Right atrium auricular region (tissue), 2 donors: ENCODE data around the gene SCT. TPM values are rescaled to one million over a fixed set of nuclear protein-coding genes. Genes with fewer than 3 reads are reported as not detected.

Source experiments
- DNase-seq: peaks from one replicate; pipeline ENCODE4 v3.0.0-alpha.2; 2019; ENCODE audit warnings: low spot score
- H3K27ac ChIP-seq, 2 donors: fragments of 200-600 bp; sonication (generic); 1 replicate in 1 of 2; 2 replicates in 1 of 2; pipeline ENCODE4 v1.5.1; 2016 to 2019
- H3K27me3 ChIP-seq, 2 donors: fragments of 200-600 bp; sonication (generic); one replicate each; pipeline versions ENCODE4 v1.5.1 to v1.6.0; 2017 to 2019
- H3K36me3 ChIP-seq: fragments of 200-600 bp; sonication (generic); one replicate; pipeline ENCODE4 v1.5.1; 2016
- H3K4me1 ChIP-seq, 2 donors: fragments of 200-600 bp; sonication (generic); one replicate each; pipeline versions ENCODE4 v1.5.1 to v1.6.0; 2017 to 2019
- H3K4me3 ChIP-seq, 2 donors: fragments of 200-600 bp; sonication (generic); 1 replicate in 1 of 2; 2 replicates in 1 of 2; pipeline ENCODE4 v1.5.1; 2017 to 2019; ENCODE audit warnings: mild to moderate bottlenecking in 1 of 2, moderate library complexity in 1 of 2
- H3K9me3 ChIP-seq, 2 donors: fragments of 200-600 bp; sonication (generic); one replicate each; pipeline ENCODE4 v1.5.1; 2019
- total RNA-seq, 2 donors: library from RNA; depleted of rRNA; stranded (reverse); fragments of >200 nt; gene quantifications; one replicate each; pipeline ENCODE4 v1.1.0, GENCODE V29; 2016
- TF ChIP-seq, protein P1 (sequence below), 2 donors: fragments of 200-600 bp; sonication (generic); IDR thresholded peaks; one replicate each; pipeline ENCODE4 v1.5.1; 2019; ENCODE audit warnings: antibody characterized with exemption in 2 of 2

Gene SCT
- total RNA-seq, 2 donors from 2014 or later: not detected

DNA sequence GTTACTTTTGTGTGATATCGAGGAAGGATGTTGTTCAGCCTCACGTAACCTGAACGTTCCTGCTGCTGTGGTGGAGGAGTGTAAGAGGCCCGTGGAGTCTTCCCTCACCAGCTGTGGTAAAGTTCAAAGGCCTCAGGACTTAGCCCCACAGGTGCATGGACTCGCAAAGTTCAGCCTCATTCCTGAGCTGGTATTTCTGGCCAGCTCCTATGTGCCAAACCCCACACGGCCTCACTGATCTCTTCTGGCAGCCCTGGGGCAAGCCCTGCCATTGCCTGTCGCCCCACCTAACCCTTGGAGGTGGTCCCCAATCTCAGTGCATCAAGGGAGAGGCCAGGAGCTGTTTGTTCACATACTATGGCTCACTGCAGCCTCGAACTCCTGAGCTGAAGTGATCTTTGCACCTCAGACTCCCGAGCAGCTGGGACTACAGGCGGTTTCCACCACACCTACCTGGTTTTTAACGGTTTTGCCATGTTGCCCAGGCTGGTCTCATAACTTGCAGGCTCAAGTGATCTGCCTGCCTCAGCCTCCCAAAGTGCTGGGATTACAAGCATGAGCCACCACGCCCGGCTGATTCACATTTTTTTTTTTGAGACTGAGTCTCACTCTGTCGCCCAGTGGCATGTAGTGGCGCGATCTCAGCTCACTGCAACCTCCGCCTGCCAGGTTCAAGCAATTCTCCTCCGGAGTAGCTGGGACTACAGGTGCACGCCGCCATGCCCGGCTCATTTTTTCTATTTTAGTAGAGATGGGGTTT, 48.5 kb downstream of the SCT start:
- TF ChIP-seq, protein P1, sequence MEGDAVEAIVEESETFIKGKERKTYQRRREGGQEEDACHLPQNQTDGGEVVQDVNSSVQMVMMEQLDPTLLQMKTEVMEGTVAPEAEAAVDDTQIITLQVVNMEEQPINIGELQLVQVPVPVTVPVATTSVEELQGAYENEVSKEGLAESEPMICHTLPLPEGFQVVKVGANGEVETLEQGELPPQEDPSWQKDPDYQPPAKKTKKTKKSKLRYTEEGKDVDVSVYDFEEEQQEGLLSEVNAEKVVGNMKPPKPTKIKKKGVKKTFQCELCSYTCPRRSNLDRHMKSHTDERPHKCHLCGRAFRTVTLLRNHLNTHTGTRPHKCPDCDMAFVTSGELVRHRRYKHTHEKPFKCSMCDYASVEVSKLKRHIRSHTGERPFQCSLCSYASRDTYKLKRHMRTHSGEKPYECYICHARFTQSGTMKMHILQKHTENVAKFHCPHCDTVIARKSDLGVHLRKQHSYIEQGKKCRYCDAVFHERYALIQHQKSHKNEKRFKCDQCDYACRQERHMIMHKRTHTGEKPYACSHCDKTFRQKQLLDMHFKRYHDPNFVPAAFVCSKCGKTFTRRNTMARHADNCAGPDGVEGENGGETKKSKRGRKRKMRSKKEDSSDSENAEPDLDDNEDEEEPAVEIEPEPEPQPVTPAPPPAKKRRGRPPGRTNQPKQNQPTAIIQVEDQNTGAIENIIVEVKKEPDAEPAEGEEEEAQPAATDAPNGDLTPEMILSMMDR (IDR thresholded peaks at IDR 0.05): no peak
- Histone ChIP-seq H3K4me3 (no peak overlapping the region), H3K27me3 (no peaks in the 10 kb centered on the region), H3K27ac (no peak overlapping the region), H3K9me3 (no peaks in the 10 kb centered on the region), H3K4me1 (peaks cover 0 to 65% of the 10 kb centered on the region in 2 donors), H3K36me3 (peaks cover 19% of the 10 kb centered on the region)
- DNase-seq: no peak

DNA sequence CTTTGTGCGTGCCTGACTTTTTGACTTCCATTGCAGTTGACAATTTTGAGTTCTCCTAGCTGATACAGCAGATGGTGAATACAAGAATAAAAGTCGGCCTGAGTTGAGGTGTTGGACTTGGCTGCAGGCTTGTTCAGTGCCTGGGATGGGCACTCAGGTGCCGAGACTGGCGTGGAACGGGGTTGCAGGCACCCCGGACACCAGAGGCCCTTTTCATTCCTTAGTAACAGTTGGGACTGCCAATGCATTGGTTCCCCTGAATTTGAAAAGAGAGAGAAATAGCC, 49.4 kb downstream of the SCT start:
- H3K27ac ChIP-seq: peak overlapping the region in 1 of 2 donors; percentile 89
- H3K36me3 ChIP-seq: peaks cover 10% of the 10 kb centered on the region
- H3K4me3 ChIP-seq: peak overlapping the region; percentile 84 to 87
- DNase-seq: no peak
- peaks cover 0 to 65% of the 10 kb centered on the region in 2 donors for H3K4me1 ChIP-seq
- H3K27me3 ChIP-seq: no peaks in the 10 kb centered on the region
- no peaks in the 10 kb centered on the region for H3K9me3 ChIP-seq
- TF ChIP-seq, protein P1 (IDR thresholded peaks at IDR 0.05): no peak

DNA sequence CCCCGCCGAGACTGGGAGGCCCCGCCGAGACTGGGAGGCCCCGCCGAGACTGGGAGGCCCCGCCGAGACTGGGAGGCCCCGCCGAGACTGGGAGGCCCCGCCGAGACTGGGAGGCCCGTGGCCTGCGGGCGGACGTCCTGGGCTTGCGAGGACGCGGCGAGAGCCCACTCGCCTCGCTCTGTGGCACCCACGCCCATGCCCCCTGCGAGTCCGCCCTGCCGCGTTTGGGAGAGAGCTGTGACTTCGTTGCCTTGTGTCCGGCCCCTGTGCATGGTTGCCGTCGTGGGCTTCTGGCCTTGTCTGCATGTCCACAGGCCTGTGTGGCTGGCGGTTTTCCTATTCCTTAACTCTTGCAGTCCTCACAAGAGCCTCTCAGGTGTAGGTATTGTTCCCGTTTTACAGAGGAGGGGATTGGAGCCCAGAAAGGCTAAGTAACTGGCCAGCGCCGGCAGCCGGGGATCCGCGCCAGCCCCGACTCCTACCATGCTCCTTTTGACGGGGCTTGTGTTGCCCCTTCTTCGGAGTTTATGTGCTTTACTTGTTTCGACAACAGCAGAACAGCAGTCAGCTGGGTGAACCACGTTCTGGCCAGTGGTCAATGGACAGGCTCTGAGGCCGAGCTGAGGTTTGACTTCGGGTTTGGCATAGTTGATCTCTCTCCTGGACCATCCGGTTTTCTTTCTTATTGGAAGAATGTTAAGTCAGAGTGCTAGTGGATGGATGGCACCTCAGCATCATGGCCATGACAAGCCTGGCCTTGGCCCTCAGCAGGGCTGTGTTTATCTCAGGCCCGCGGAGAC, 50.0 kb downstream of the SCT start:
- Histone ChIP-seq H3K9me3 (no peaks in the 10 kb centered on the region), H3K36me3 (peaks cover 5% of the 10 kb centered on the region), H3K4me3 (peak overlapping the region; percentile 84 to 87), H3K4me1 (peaks cover 0 to 65% of the 10 kb centered on the region in 2 donors), H3K27ac (peak overlapping the region; percentile 30 to 89), H3K27me3 (no peaks in the 10 kb centered on the region)
- no peak for DNase-seq
- TF ChIP-seq, protein P1 (IDR thresholded peaks at IDR 0.05): no peak

Other genes with a start within 250 kb of the SCT start
- gene PKP3, start 233.0 kb downstream of the SCT start, total RNA-seq: 1 to 10 TPM in 1 of 2 donors, under 1 TPM in 1; 0.43 to 1.0 TPM
- 10 to 100 TPM; 26.6 to 33.3 TPM for gene SIGIRR, start 212.2 kb downstream of the SCT start, total RNA-seq
- gene ANO9, start 185.2 kb downstream of the SCT start, total RNA-seq: under 1 TPM; 0.11 to 0.75 TPM
- gene PTDSS2, start 176.9 kb downstream of the SCT start, total RNA-seq: 10 to 100 TPM; 26.8 to 32.5 TPM
- 100 to 1,000 TPM; 185 to 248 TPM for gene RNH1, start 119.9 kb downstream of the SCT start, total RNA-seq
- gene HRAS, start 91.6 kb downstream of the SCT start, total RNA-seq: 10 to 100 TPM; 31.7 to 48.1 TPM
- gene LRRC56, start 89.7 kb downstream of the SCT start, total RNA-seq: under 1 TPM; 0.12 to 0.15 TPM
- under 1 TPM; 0.33 to 0.86 TPM for gene LMNTD2, start 66.4 kb downstream of the SCT start, total RNA-seq
- gene RASSF7, start 66.2 kb downstream of the SCT start, total RNA-seq: 10 to 100 TPM in 1 of 2 donors, 1 to 10 TPM in 1; 8.5 to 13.0 TPM
- gene PHRF1, start 50.7 kb downstream of the SCT start, total RNA-seq: 10 to 100 TPM; 12.4 to 14.2 TPM
- 10 to 100 TPM in 1 of 2 donors, 1 to 10 TPM in 1; 9.6 to 14.9 TPM for gene IRF7, start 11.2 kb downstream of the SCT start, total RNA-seq
- not detected for gene CDHR5, start 2.2 kb downstream of the SCT start, total RNA-seq
- gene DRD4, start 10.1 kb upstream of the SCT start, total RNA-seq: not detected
- gene DEAF1, start 68.0 kb upstream of the SCT start, total RNA-seq: 10 to 100 TPM; 15.5 to 26.6 TPM
- gene TMEM80, start 68.6 kb upstream of the SCT start, total RNA-seq: 10 to 100 TPM; 12.5 to 20.7 TPM
- 1 to 10 TPM; 4.7 to 7.5 TPM for gene EPS8L2, start 79.0 kb upstream of the SCT start, total RNA-seq
- 100 to 1,000 TPM in 1 of 2 donors, 10 to 100 TPM in 1; 90.3 to 111 TPM for gene TALDO1, start 120.3 kb upstream of the SCT start, total RNA-seq
- gene GATD1, start 150.3 kb upstream of the SCT start, total RNA-seq: 10 to 100 TPM; 13.3 to 29.8 TPM
- 1 to 10 TPM in 1 of 2 donors, not detected in 1; 1.1 TPM for gene CEND1, start 162.9 kb upstream of the SCT start, total RNA-seq
- gene SLC25A22, start 171.1 kb upstream of the SCT start, total RNA-seq: 1 to 10 TPM; 2.7 to 5.6 TPM
- 10 to 100 TPM in 1 of 2 donors, 1 to 10 TPM in 1; 6.0 to 12.1 TPM for gene PIDD1, start 178.1 kb upstream of the SCT start, total RNA-seq
- gene RPLP2, start 182.8 kb upstream of the SCT start, total RNA-seq: 100 to 1,000 TPM; 145 to 384 TPM
- gene PNPLA2, start 191.7 kb upstream of the SCT start, total RNA-seq: 100 to 1,000 TPM in 1 of 2 donors, 10 to 100 TPM in 1; 94.4 to 123 TPM
- 10 to 100 TPM; 15.6 to 29.7 TPM for gene CRACR2B, start 200.7 kb upstream of the SCT start, total RNA-seq
- gene CD151, start 205.8 kb upstream of the SCT start, total RNA-seq: 100 to 1,000 TPM; 322 to 710 TPM
- gene POLR2L, start 215.3 kb upstream of the SCT start, total RNA-seq: 100 to 1,000 TPM in 1 of 2 donors, 10 to 100 TPM in 1; 54.5 to 132 TPM
- gene TSPAN4, start 215.7 kb upstream of the SCT start, total RNA-seq: 10 to 100 TPM; 37.2 to 81.0 TPM